ENCODE measurements around the gene ARAF.

- TF ChIP-seq POLR2AphosphoS5 (IDR thresholded peaks at IDR 0.05; ENCODE audit: low read depth, low read length): peak; percentile 82
- TF ChIP-seq SIN3A (IDR thresholded peaks at IDR 0.05; ENCODE audit: borderline replicate concordance, insufficient read depth, low read length): no peak
- TF ChIP-seq REST (IDR thresholded peaks at IDR 0.05; ENCODE audit: insufficient read depth in 1 of 2, low read depth in 2 of 2, low read length in 2 of 2): no peak
- peak; percentile 66; the same call in 1 of the 2 replicates for TF ChIP-seq TAF1 (IDR thresholded peaks at IDR 0.05; ENCODE audit: borderline replicate concordance, insufficient read depth, low read length)
- TF ChIP-seq FOXP2 (optimal IDR thresholded peaks at IDR 0.05; ENCODE audit: borderline replicate concordance, extremely low read depth, extremely low read length, insufficient read depth): no peak
Observed at GRCh38 chrX:47560934-47561658, at the start of gene ARAF.
